A549 (cell line): ENCODE results near the gene SULT1A1. TPM values are rescaled to one million over a fixed set of nuclear protein-coding genes. Genes with fewer than 3 reads are reported as not detected.
"Not testable (repeated sequence)": the region's sequence is repeated elsewhere in the genome, so short reads cannot be mapped to it uniquely, and the experiment has no call there.

ENCODE experiments used
- ATAC-seq, 2 experiments: fragments of 200-7000 bp in 1 of 2; fragments of >200 bp in 1 of 2; cut with Nextera tagmentation in 1 of 2; cut with Tn5 transposase in 1 of 2; 3 replicates each; pipeline versions ENCODE4 v1.8.0 to v1.9.1; 2018 to 2020; ENCODE audit warnings: mild to moderate bottlenecking in 1 of 2, moderate library complexity in 1 of 2
- CTCF ChIA-PET: fragments of 300-600 bp; sonication (Branson Sonifier 250); formaldehyde crosslinking; extraction: SDS; loops from one replicate; lab custom pipeline; 2021; ENCODE audit warnings: antibody characterized with exemption, inconsistent platforms; lab: Yijun Ruan, JAX
- POLR2A ChIA-PET: fragments of 350-600 bp; formaldehyde crosslinking; extraction: SDS; loops from one replicate; lab custom pipeline; 2021; ENCODE audit warnings: antibody characterized with exemption, inconsistent platforms; lab: Yijun Ruan, JAX
- DNase-seq, 2 experiments: peaks; one replicate each; pipeline versions ENCODE4 v3.0.0 to v3.0.0-alpha.2; 2011 to 2016; ENCODE audit warnings: low read depth in 1 of 2, low spot score in 1 of 2
- FAIRE-seq: peaks from 2 replicates; lab custom pipeline; 2011; peaks lifted over from hg19 to GRCh38; lab: Jason Lieb, UNC
- H3K27ac ChIP-seq, 2 experiments: fragments of >200 bp; sonication (Bioruptor Twin); formaldehyde crosslinking; 3 replicates each; pipeline ENCODE4 v1.5.1; 2016 to 2017
- H3K4me1 ChIP-seq: fragments of >200 bp; sonication (Bioruptor Twin); formaldehyde crosslinking; 3 replicates; pipeline ENCODE4 v1.6.1; 2016
- H3K4me2 ChIP-seq: fragments of >200 bp; sonication (Bioruptor Twin); formaldehyde crosslinking; 3 replicates; pipeline ENCODE4 v1.6.1; 2016
- H3K4me3 ChIP-seq: fragments of >200 bp; sonication (Bioruptor Twin); formaldehyde crosslinking; 3 replicates; pipeline ENCODE4 v1.5.1; 2016
- H3K9me3 ChIP-seq: fragments of >200 bp; sonication (Bioruptor Twin); formaldehyde crosslinking; 3 replicates; pipeline ENCODE4 v1.6.1; 2016
- BCL3 ChIP-seq: fragments of >200 bp; sonication (Bioruptor Twin); formaldehyde crosslinking; IDR thresholded peaks from 3 replicates; pipeline ENCODE4 v1.6.1; 2016
- BHLHE40 ChIP-seq: IDR thresholded peaks from 2 replicates; pipeline ENCODE4 v1.6.1; 2012; ENCODE audit warnings: low read depth, low read length, inconsistent platforms
- CBX2 ChIP-seq: fragments of 200-600 bp; sonication (generic); IDR thresholded peaks from 2 replicates; pipeline ENCODE4 v1.6.1; 2016; ENCODE audit warnings: low read depth, mild to moderate bottlenecking, borderline replicate concordance
- CHD2 ChIP-seq: fragments of 150-350 bp; IDR thresholded peaks from 2 replicates; pipeline ENCODE4 v1.6.1; 2014; ENCODE audit warnings: low read length; ENCODE audit not compliant: partially characterized antibody
- CHD4 ChIP-seq: fragments of 200-600 bp; sonication (generic); IDR thresholded peaks from 2 replicates; pipeline ENCODE4 v1.6.1; 2016; ENCODE audit warnings: antibody characterized with exemption, mild to moderate bottlenecking, borderline replicate concordance
- CTCF ChIP-seq: fragments of >200 bp; sonication (Bioruptor Twin); formaldehyde crosslinking; IDR thresholded peaks from 3 replicates; pipeline ENCODE4 v1.5.1; 2016
- EHF ChIP-seq: fragments of 250-450 bp; sonication (Bioruptor Pico); IDR thresholded peaks from 2 replicates; pipeline ENCODE4 v1.5.0; 2020; ENCODE audit warnings: mild to moderate bottlenecking
- EHMT2 ChIP-seq: fragments of 200-600 bp; sonication (generic); IDR thresholded peaks from 2 replicates; pipeline ENCODE4 v1.6.1; 2016; ENCODE audit warnings: antibody characterized with exemption, low read depth, mild to moderate bottlenecking, moderate library complexity
- EP300 ChIP-seq, 2 experiments: fragments of >200 bp; sonication (Bioruptor Twin); formaldehyde crosslinking; IDR thresholded peaks; 2 replicates in 1 of 2; 3 replicates in 1 of 2; pipeline ENCODE4 v1.6.1; 2016 to 2017
- GATA3 ChIP-seq: IDR thresholded peaks from 2 replicates; pipeline ENCODE4 v1.6.1; 2012; ENCODE audit warnings: borderline replicate concordance
- HOXA7 ChIP-seq: fragments of 250-450 bp; sonication (Bioruptor Pico); IDR thresholded peaks from 2 replicates; pipeline ENCODE4 v1.5.0; 2020; ENCODE audit warnings: mild to moderate bottlenecking, moderate library complexity
- HOXB13 ChIP-seq: fragments of 250-450 bp; sonication (Bioruptor Pico); IDR thresholded peaks from 2 replicates; pipeline ENCODE4 v1.5.0; 2020; ENCODE audit warnings: low read depth, mild to moderate bottlenecking, moderate library complexity
- HOXB5 ChIP-seq: fragments of 250-450 bp; sonication (Bioruptor Pico); IDR thresholded peaks from 2 replicates; pipeline ENCODE4 v1.5.0; 2020; ENCODE audit warnings: mild to moderate bottlenecking, moderate library complexity
- KDM1A ChIP-seq: fragments of 200-600 bp; sonication (generic); IDR thresholded peaks from 2 replicates; pipeline ENCODE4 v1.6.1; 2016; ENCODE audit warnings: low read depth, mild to moderate bottlenecking
- MAFK ChIP-seq: fragments of 450-650 bp; IDR thresholded peaks from 2 replicates; pipeline ENCODE4 v1.6.1; 2014; ENCODE audit not compliant: partially characterized antibody
- NR3C1 ChIP-seq: fragments of >200 bp; sonication (Bioruptor Twin); formaldehyde crosslinking; IDR thresholded peaks from 3 replicates; pipeline ENCODE4 v1.6.1; 2017
- POLR2A ChIP-seq: IDR thresholded peaks from 2 replicates; pipeline ENCODE4 v1.6.1; 2012; ENCODE audit warnings: mild to moderate bottlenecking, low read length
- POLR2AphosphoS2 ChIP-seq: conservative IDR thresholded peaks from 2 replicates; pipeline ENCODE4 v1.6.1; 2012; ENCODE audit warnings: low read length, improper control_type of control experiment, inconsistent platforms
- REST ChIP-seq: fragments of 200-600 bp; sonication (generic); IDR thresholded peaks from 2 replicates; pipeline ENCODE4 v1.6.1; 2016; ENCODE audit warnings: antibody characterized with exemption, mild to moderate bottlenecking, moderate library complexity
- RFX5 ChIP-seq: fragments of 450-650 bp; IDR thresholded peaks from 2 replicates; pipeline ENCODE4 v1.7.1; 2014; ENCODE audit warnings: antibody characterized with exemption, mild to moderate bottlenecking, moderate library complexity
- TP53 ChIP-seq: fragments of 250-450 bp; sonication (Bioruptor Pico); IDR thresholded peaks from 2 replicates; pipeline ENCODE4 v1.5.0; 2021; ENCODE audit warnings: mild to moderate bottlenecking, moderate library complexity
- WGBS: methylation state at CpG from one replicate; pipeline ENCODE4 v1.1.6; 2017; ENCODE audit errors: missing lambda C conversion rate; 5-methylcytosine and 5-hydroxymethylcytosine counted together
- polyA plus RNA-seq, 4 experiments: library from polyadenylated mRNA; depleted of rRNA in 3 of 4; stranded (reverse); fragments of >200 nt; fragmentation: RNase III in 1 of 4; extraction: RNeasy Plus Mini Kit Qiagen cat#74134 plus additional on column Dnase treatment in 1 of 4; gene quantifications; 2 replicates in 3 of 4; 3 replicates in 1 of 4; pipeline ENCODE4 v1.2.3, GENCODE V29; 2011 to 2017

SULT1A1 gene
- polyA plus RNA-seq, 2 of the 4 experiments (the other 2 are of a cell fraction) = 2.5 to 4.0 TPM

GRCh38 chr16:28621481-28622155, 11.8 kb upstream of the SULT1A1 start (continued):
- no peak for TF ChIP-seq CTCF
- TF ChIP-seq POLR2AphosphoS2 = no peak

- H3K4me3 ChIP-seq, H3K9me3 ChIP-seq, H3K27ac ChIP-seq, ATAC-seq, POLR2A ChIA-PET, H3K4me1 ChIP-seq, H3K4me2 ChIP-seq, DNase-seq, FAIRE-seq: not testable (repeated sequence)
- CTCF ChIA-PET = interaction anchor here (1.3 kb wide), 1 partner anchor 298 kb away, joined by 5 read pairs; no protein-coding TSS in a partner anchor
- WGBS = 82% methylated on average over 1 of the region's 1 CpG
These were observed 10.5 kb upstream of the SULT1A1 start for GRCh38 chr16:28620316-28620715.

GRCh38 chr16:28617874-28618273, 8.0 kb upstream of the SULT1A1 start:
- POLR2A ChIA-PET = no interaction called here
- FAIRE-seq (no peak), DNase-seq (no peak), ATAC-seq (no peak)
- Histone ChIP-seq H3K4me2 (no peak overlapping the region), H3K4me3 (no peak overlapping the region), H3K4me1 (no peaks in the 10 kb centered on the region), H3K9me3 (no peaks in the 10 kb centered on the region), H3K27ac (no peak overlapping the region)
- CTCF ChIA-PET = no interaction called here
- no peak for TF ChIP-seq MAFK
- TF ChIP-seq CBX2 = no peak
- no peak for TF ChIP-seq NR3C1
- TF ChIP-seq RFX5 = no peak
- TF ChIP-seq TP53 (CRISPR knock-in tag) = no peak
- TF ChIP-seq BCL3 = no peak
- no peak for TF ChIP-seq GATA3
- TF ChIP-seq POLR2AphosphoS2 = no peak
- no peak for TF ChIP-seq EHMT2
- no peak for TF ChIP-seq CHD2
- TF ChIP-seq REST = no peak
- TF ChIP-seq, all 56 proteins: peak for 0
- WGBS = 66% methylated on average over 4 of the region's 4 CpGs

GRCh38 chr16:28616636-28617035, 6.8 kb upstream of the SULT1A1 start:
- FAIRE-seq = no peak
- Histone ChIP-seq H3K4me2 (no peak overlapping the region), H3K4me3 (no peak overlapping the region), H3K9me3 (no peaks in the 10 kb centered on the region), H3K4me1 (no peaks in the 10 kb centered on the region), H3K27ac (no peak overlapping the region)
- no peak for ATAC-seq
- ChIA-PET POLR2A (no interaction called here), CTCF (interaction anchor here (0.6 to 2.2 kb wide), 19 partner anchors 9 to 342 kb away, joined by 3 to 12 read pairs (median 4); partner anchors contain the start of genes CLN3 and SULT1A2)
- no peak for DNase-seq
- 71% methylated on average over 7 of the region's 7 CpGs for WGBS
- TF ChIP-seq CHD4 (no peak), HOXA7 (CRISPR knock-in tag) (no peak), BHLHE40 (no peak), EP300 (IDR thresholded peaks at IDR 0.05) (no peak), HOXB13 (no peak), KDM1A (no peak), POLR2A (no peak), CTCF (no peak), EHF (CRISPR knock-in tag) (no peak), HOXB5 (no peak), GATA3 (no peak)

GRCh38 chr16:28616224-28616577, 6.4 kb upstream of the SULT1A1 start:
- H3K4me3 ChIP-seq, H3K9me3 ChIP-seq, DNase-seq, H3K27ac ChIP-seq, ATAC-seq, H3K4me1 ChIP-seq, FAIRE-seq, POLR2A ChIA-PET, H3K4me2 ChIP-seq: not testable (repeated sequence)
- CTCF ChIA-PET = interaction anchor here (0.6 to 2.2 kb wide), 20 partner anchors 9 to 341 kb away, joined by 3 to 12 read pairs (median 4); partner anchors contain the start of genes CLN3 and SULT1A2
- WGBS = 59% methylated on average over 7 of the region's 7 CpGs
